Measurements from ENCODE around the gene PLA2R1.

Gene PLA2R1

GRCh38 chr2:160005476-160005875, 56.9 kb downstream of the PLA2R1 start:
- Mint-ChIP-seq H3K9me3 (no peaks in the 10 kb centered on the region), H3K36me3 (ENCODE audit: insufficient read depth) (no peaks in the 10 kb centered on the region), H3K4me1 (ENCODE audit: low read depth in 2 of 2) (no peaks in the 10 kb centered on the region), H3K27ac (no peak overlapping the region), H3K4me3 (no peak overlapping the region), H3K27me3 (peaks cover 11 to 35% of the 10 kb centered on the region in 2 donors)
- ATAC-seq (replicated peaks), result no peak
- DNase-seq, result no peak

DNA sequence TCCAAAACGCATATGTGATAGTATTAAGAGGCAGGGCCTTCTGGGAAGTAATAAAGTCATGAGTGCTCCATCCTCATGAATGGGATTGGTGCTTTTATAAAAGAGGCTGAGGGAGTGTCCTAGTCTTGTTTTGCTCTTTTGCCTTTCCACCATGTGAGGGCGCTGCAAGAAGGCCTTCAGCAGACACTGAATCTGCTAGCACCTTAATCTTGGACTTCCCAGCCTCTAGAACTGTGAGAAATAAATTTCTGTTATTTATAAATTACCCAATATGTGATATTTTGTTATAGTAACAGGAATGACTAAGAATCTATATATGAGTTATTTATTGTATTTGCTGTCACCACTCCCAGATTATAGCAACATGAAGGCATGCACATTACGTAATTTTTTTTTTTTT, 63.5 kb downstream of the PLA2R1 start:
- no peak for DNase-seq
- Mint-ChIP-seq H3K4me1 (ENCODE audit: low read depth in 2 of 2) (no peaks in the 10 kb centered on the region), H3K27me3 (peaks cover 29 to 39% of the 10 kb centered on the region in 2 donors), H3K9me3 (no peaks in the 10 kb centered on the region), H3K36me3 (ENCODE audit: insufficient read depth) (no peaks in the 10 kb centered on the region), H3K4me3 (no peak overlapping the region), H3K27ac (no peak overlapping the region)
- no peak for ATAC-seq (replicated peaks)

DNA sequence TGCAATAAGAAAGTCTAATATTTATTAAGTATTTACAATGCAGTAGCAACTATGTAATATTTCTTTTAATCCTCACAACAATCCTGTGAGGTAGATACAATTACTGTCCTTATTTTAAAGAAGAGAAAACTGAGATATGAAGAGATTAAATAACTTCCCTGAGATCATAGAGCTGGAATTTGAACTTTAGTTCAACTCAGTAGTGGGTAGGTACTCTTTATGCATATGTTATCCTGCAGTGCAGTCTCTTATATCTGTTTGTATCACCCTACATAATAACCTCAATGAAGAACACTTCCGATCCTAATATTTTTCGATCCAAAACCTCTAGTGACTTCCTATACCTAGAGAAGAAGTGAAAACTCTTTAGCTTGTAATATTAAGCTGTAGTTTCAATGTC, 64.2 kb downstream of the PLA2R1 start:
- Mint-ChIP-seq H3K4me3 (no peak overlapping the region), H3K27ac (no peak overlapping the region), H3K27me3 (peaks cover 35 to 44% of the 10 kb centered on the region in 2 donors), H3K4me1 (ENCODE audit: low read depth in 2 of 2) (no peaks in the 10 kb centered on the region), H3K36me3 (ENCODE audit: insufficient read depth) (no peaks in the 10 kb centered on the region), H3K9me3 (no peaks in the 10 kb centered on the region)
- DNase-seq (no peak), ATAC-seq (replicated peaks) (no peak)

GRCh38 chr2:159996792-159997546, 65.4 kb downstream of the PLA2R1 start:
- no peak for ATAC-seq (replicated peaks)
- Mint-ChIP-seq H3K4me3 (no peak overlapping the region), H3K27me3 (peaks cover 39 to 45% of the 10 kb centered on the region in 2 donors), H3K36me3 (ENCODE audit: insufficient read depth) (no peaks in the 10 kb centered on the region), H3K27ac (no peak overlapping the region), H3K4me1 (ENCODE audit: low read depth in 2 of 2) (no peaks in the 10 kb centered on the region), H3K9me3 (no peaks in the 10 kb centered on the region)
- DNase-seq, result no peak

- DNase-seq (no peak), ATAC-seq (replicated peaks) (no peak)
- H3K27ac Mint-ChIP-seq, result no peak overlapping the region
- H3K9me3 Mint-ChIP-seq, result no peaks in the 10 kb centered on the region
- H3K27me3 Mint-ChIP-seq, result peaks cover 43 to 45% of the 10 kb centered on the region in 2 donors
- H3K36me3 Mint-ChIP-seq (ENCODE audit: insufficient read depth), result no peaks in the 10 kb centered on the region
- no peaks in the 10 kb centered on the region for H3K4me1 Mint-ChIP-seq (ENCODE audit: low read depth in 2 of 2)
- H3K4me3 Mint-ChIP-seq, result no peak overlapping the region
Observed at GRCh38 chr2:159995038-159995437, 67.4 kb downstream of the PLA2R1 start.

GRCh38 chr2:159989249-159989648, 73.2 kb downstream of the PLA2R1 start:
- Mint-ChIP-seq H3K36me3 (ENCODE audit: insufficient read depth) (no peaks in the 10 kb centered on the region), H3K4me1 (ENCODE audit: low read depth in 2 of 2) (no peaks in the 10 kb centered on the region), H3K27ac (no peak overlapping the region), H3K27me3 (peaks cover 37 to 48% of the 10 kb centered on the region in 2 donors), H3K4me3 (no peak overlapping the region), H3K9me3 (no peaks in the 10 kb centered on the region)
- ATAC-seq (replicated peaks) (no peak), DNase-seq (no peak)

DNA sequence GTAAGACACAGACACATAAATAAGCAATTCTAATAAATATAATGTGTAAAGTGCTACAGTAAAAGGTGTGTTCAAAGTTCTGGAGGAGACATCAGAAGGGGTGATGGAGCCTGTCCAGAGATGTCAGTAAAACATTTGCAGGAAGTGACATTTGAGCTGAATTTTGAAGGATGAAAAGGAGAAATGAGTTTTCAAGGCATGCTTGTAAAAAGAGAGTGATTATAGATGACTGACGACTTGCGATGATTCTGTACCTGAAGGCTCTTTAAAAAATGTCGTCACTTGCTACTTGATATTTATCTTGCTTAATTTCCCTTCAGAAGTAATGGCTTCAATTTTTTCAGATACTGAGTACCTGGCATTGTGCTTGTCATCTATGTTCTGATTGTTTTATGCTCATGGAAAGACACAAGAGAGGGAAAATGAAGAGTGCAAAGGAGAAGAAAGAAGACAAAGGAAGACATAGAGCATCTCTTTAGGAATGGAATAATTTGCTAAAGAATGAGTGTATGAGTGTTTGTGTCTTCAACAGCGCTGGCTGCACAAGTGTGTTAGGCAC, 73.9 kb downstream of the PLA2R1 start:
- H3K27ac Mint-ChIP-seq, result no peak overlapping the region
- no peaks in the 10 kb centered on the region for H3K36me3 Mint-ChIP-seq (ENCODE audit: insufficient read depth)
- ATAC-seq (replicated peaks) (no peak), DNase-seq (no peak)
- H3K9me3 Mint-ChIP-seq, result no peaks in the 10 kb centered on the region
- H3K27me3 Mint-ChIP-seq, result peaks cover 33 to 45% of the 10 kb centered on the region in 2 donors
- no peak overlapping the region for H3K4me3 Mint-ChIP-seq
- H3K4me1 Mint-ChIP-seq (ENCODE audit: low read depth in 2 of 2), result no peaks in the 10 kb centered on the region

- ATAC-seq (replicated peaks) (no peak), DNase-seq (no peak)
Observed at GRCh38 chr2:159987181-159987580, 75.2 kb downstream of the PLA2R1 start.

DNA sequence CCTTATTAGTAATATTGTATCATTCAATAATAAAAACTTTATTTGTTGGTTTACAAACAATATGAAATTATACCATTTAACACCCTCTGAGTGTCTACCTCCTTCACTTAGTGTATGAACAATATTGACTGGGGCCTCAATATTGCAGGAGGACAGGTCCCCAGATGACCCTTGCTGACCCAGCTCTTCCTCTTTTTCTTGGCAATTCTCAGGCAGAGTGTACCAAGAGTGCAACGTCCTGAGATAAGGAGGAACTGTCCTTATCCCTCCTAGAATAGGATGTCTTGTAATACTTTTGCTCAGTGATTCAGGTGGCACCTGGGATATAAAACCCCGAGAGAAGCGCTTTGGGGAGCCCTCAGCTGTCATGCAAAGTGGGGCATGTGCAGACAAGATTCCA, 76.8 kb downstream of the PLA2R1 start:
- H3K27me3 Mint-ChIP-seq, result peaks cover 39 to 60% of the 10 kb centered on the region in 2 donors
- no peaks in the 10 kb centered on the region for H3K9me3 Mint-ChIP-seq
- H3K36me3 Mint-ChIP-seq (ENCODE audit: insufficient read depth), result no peaks in the 10 kb centered on the region
- H3K4me3 Mint-ChIP-seq, result no peak overlapping the region
- DNase-seq (no peak), ATAC-seq (replicated peaks) (no peak)
- no peaks in the 10 kb centered on the region for H3K4me1 Mint-ChIP-seq (ENCODE audit: low read depth in 2 of 2)
- H3K27ac Mint-ChIP-seq, result no peak overlapping the region

More at GRCh38 chr2:159987181-159987580, 75.2 kb downstream of the PLA2R1 start:
- Mint-ChIP-seq H3K4me1 (ENCODE audit: low read depth in 2 of 2) (no peaks in the 10 kb centered on the region), H3K9me3 (no peaks in the 10 kb centered on the region), H3K36me3 (ENCODE audit: insufficient read depth) (no peaks in the 10 kb centered on the region), H3K27ac (no peak overlapping the region), H3K27me3 (peaks cover 38 to 49% of the 10 kb centered on the region in 2 donors), H3K4me3 (no peak overlapping the region)

DNA sequence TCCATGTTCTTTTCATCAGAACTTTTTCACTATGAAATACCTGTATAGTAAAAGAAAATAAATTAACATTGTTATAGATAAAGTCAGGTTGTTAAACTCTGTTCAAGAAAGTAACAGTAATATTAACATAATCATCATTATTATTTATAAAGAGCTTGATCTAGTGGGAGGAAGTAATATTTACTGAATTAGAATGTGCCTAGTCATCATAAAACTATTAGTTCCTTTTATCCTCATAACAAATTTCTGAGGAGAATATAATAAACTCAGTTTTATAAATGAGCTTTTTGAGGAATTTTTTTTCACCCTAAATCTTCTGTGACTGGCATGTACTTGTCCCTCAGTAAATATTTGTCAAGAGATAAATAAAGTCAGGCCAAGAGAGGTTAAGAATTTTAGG, 78.4 kb downstream of the PLA2R1 start:
- H3K9me3 Mint-ChIP-seq, result no peaks in the 10 kb centered on the region
- no peak overlapping the region for H3K4me3 Mint-ChIP-seq

GRCh38 chr2:159982842-159983785, 79.3 kb downstream of the PLA2R1 start:
- DNase-seq (no peak), ATAC-seq (replicated peaks) (no peak)
- Mint-ChIP-seq H3K27me3 (peaks cover 36 to 50% of the 10 kb centered on the region in 2 donors), H3K27ac (no peak overlapping the region), H3K36me3 (ENCODE audit: insufficient read depth) (no peaks in the 10 kb centered on the region), H3K4me1 (ENCODE audit: low read depth in 2 of 2) (no peaks in the 10 kb centered on the region), H3K9me3 (no peaks in the 10 kb centered on the region), H3K4me3 (no peak overlapping the region)

More for the DNA sequence above, 78.4 kb downstream of the PLA2R1 start:
- no peak overlapping the region for H3K27ac Mint-ChIP-seq
- ATAC-seq (replicated peaks), result no peak
- no peak for DNase-seq
- no peaks in the 10 kb centered on the region for H3K4me1 Mint-ChIP-seq (ENCODE audit: low read depth in 2 of 2)
- H3K36me3 Mint-ChIP-seq (ENCODE audit: insufficient read depth), result no peaks in the 10 kb centered on the region
- H3K27me3 Mint-ChIP-seq, result peaks cover 36 to 50% of the 10 kb centered on the region in 2 donors

- ATAC-seq (replicated peaks), result no peak
- Mint-ChIP-seq H3K27me3 (peaks cover 35 to 54% of the 10 kb centered on the region in 2 donors), H3K4me1 (ENCODE audit: low read depth in 2 of 2) (no peaks in the 10 kb centered on the region), H3K4me3 (no peak overlapping the region), H3K9me3 (no peaks in the 10 kb centered on the region), H3K27ac (no peak overlapping the region), H3K36me3 (ENCODE audit: insufficient read depth) (no peaks in the 10 kb centered on the region)
- no peak for DNase-seq
Observed at GRCh38 chr2:159982270-159982669, 80.1 kb downstream of the PLA2R1 start.

DNA sequence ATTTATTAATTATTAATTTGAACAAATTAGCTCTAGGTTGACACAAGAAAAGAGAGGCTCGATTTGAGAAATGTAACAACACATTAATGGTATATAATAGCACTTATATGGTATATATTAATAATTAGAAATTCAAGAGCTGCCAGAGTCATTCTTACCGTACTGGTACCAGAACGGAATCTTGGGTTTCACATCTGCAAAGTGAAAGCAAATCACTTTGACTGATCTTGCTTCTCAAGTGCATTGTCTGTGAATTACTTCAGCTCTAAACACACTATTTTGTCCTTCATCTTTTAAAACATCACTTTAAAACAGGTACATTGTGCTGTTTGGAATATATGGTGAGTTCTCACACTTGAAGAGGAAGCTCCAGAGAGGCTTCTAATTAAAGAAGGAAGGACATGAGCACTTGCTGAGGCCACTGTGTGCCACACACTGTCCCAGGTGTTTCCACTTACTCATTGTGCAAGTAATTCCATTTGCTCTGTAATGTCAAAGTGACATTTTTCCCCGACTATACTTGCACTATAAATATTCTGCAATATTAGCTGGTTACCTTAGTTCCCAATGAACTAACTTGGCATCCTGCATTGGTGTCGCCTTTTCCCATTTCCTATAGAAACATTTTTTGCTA, 85.8 kb downstream of the PLA2R1 start:
- DNase-seq (no peak), ATAC-seq (replicated peaks) (no peak)
- no peak overlapping the region for H3K27ac Mint-ChIP-seq
- H3K4me3 Mint-ChIP-seq, result no peak overlapping the region
- H3K27me3 Mint-ChIP-seq, result peaks cover 38 to 56% of the 10 kb centered on the region in 2 donors
- no peaks in the 10 kb centered on the region for H3K9me3 Mint-ChIP-seq
- no peaks in the 10 kb centered on the region for H3K4me1 Mint-ChIP-seq (ENCODE audit: low read depth in 2 of 2)
- H3K36me3 Mint-ChIP-seq (ENCODE audit: insufficient read depth), result no peaks in the 10 kb centered on the region
